ENCODE data around the gene COPE. TPM values are rescaled to one million over a fixed set of nuclear protein-coding genes. Genes with fewer than 3 reads are reported as not detected.

COPE gene
- polyA plus RNA-seq, 1 donor from 2014 or later, result 397 TPM

GRCh38 chr19:18912933-18913332 lies 6.3 kb downstream of the COPE start:
- Histone ChIP-seq H3K36me3 (ENCODE audit: insufficient read depth, low read length) (peaks cover 4% of the 10 kb centered on the region), H3K9me2 (ENCODE audit: insufficient read depth, low read length) (no peaks in the 10 kb centered on the region), H3K9ac (ENCODE audit: low read length) (no peak overlapping the region), H3K27ac (ENCODE audit: low read length) (no peak overlapping the region), H3K9me3 (ENCODE audit: low read length) (no peaks in the 10 kb centered on the region), H3K4me2 (ENCODE audit: low read length) (no peak overlapping the region), H3K27me3 (ENCODE audit: insufficient read depth, low read depth, low read length) (no peaks in the 10 kb centered on the region), H2AFZ (ENCODE audit: low read depth, low read length) (no peak overlapping the region), H3K4me3 (ENCODE audit: low read length) (no peak overlapping the region), H3F3A (ENCODE audit: insufficient read depth, low read length, poor library complexity, severe bottlenecking) (no peaks in the 10 kb centered on the region), H3K79me2 (replicated peaks; ENCODE audit: insufficient read depth, low read length) (peaks cover 10% of the 10 kb centered on the region), H4K20me1 (ENCODE audit: insufficient read depth) (no peaks in the 10 kb centered on the region)
- no peak for TF ChIP-seq MXI1 (conservative IDR thresholded peaks at IDR 0.05; ENCODE audit: poor library complexity, severe bottlenecking)
- TF ChIP-seq, protein P1, sequence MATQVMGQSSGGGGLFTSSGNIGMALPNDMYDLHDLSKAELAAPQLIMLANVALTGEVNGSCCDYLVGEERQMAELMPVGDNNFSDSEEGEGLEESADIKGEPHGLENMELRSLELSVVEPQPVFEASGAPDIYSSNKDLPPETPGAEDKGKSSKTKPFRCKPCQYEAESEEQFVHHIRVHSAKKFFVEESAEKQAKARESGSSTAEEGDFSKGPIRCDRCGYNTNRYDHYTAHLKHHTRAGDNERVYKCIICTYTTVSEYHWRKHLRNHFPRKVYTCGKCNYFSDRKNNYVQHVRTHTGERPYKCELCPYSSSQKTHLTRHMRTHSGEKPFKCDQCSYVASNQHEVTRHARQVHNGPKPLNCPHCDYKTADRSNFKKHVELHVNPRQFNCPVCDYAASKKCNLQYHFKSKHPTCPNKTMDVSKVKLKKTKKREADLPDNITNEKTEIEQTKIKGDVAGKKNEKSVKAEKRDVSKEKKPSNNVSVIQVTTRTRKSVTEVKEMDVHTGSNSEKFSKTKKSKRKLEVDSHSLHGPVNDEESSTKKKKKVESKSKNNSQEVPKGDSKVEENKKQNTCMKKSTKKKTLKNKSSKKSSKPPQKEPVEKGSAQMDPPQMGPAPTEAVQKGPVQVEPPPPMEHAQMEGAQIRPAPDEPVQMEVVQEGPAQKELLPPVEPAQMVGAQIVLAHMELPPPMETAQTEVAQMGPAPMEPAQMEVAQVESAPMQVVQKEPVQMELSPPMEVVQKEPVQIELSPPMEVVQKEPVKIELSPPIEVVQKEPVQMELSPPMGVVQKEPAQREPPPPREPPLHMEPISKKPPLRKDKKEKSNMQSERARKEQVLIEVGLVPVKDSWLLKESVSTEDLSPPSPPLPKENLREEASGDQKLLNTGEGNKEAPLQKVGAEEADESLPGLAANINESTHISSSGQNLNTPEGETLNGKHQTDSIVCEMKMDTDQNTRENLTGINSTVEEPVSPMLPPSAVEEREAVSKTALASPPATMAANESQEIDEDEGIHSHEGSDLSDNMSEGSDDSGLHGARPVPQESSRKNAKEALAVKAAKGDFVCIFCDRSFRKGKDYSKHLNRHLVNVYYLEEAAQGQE (IDR thresholded peaks at IDR 0.05; ENCODE audit: borderline replicate concordance), result no peak
- TF ChIP-seq POLR2AphosphoS5 (IDR thresholded peaks at IDR 0.05), result no peak

- no peaks in the 10 kb centered on the region for H4K20me1 ChIP-seq (ENCODE audit: insufficient read depth)
- H3K27me3 ChIP-seq (ENCODE audit: insufficient read depth, low read depth, low read length), result no peaks in the 10 kb centered on the region
- no peak overlapping the region for H3K9ac ChIP-seq (ENCODE audit: low read length)
- no peaks in the 10 kb centered on the region for H3F3A ChIP-seq (ENCODE audit: insufficient read depth, low read length, poor library complexity, severe bottlenecking)
- peaks cover 4% of the 10 kb centered on the region for H3K79me2 ChIP-seq (replicated peaks; ENCODE audit: insufficient read depth, low read length)
- no peaks in the 10 kb centered on the region for H3K9me2 ChIP-seq (ENCODE audit: insufficient read depth, low read length)
- H3K36me3 ChIP-seq (ENCODE audit: insufficient read depth, low read length), result peaks cover 4% of the 10 kb centered on the region
- no peaks in the 10 kb centered on the region for H3K9me3 ChIP-seq (ENCODE audit: low read length)
- TF ChIP-seq SMC3 (conservative IDR thresholded peaks at IDR 0.05; ENCODE audit: poor library complexity), result no peak
- TF ChIP-seq, protein P2, sequence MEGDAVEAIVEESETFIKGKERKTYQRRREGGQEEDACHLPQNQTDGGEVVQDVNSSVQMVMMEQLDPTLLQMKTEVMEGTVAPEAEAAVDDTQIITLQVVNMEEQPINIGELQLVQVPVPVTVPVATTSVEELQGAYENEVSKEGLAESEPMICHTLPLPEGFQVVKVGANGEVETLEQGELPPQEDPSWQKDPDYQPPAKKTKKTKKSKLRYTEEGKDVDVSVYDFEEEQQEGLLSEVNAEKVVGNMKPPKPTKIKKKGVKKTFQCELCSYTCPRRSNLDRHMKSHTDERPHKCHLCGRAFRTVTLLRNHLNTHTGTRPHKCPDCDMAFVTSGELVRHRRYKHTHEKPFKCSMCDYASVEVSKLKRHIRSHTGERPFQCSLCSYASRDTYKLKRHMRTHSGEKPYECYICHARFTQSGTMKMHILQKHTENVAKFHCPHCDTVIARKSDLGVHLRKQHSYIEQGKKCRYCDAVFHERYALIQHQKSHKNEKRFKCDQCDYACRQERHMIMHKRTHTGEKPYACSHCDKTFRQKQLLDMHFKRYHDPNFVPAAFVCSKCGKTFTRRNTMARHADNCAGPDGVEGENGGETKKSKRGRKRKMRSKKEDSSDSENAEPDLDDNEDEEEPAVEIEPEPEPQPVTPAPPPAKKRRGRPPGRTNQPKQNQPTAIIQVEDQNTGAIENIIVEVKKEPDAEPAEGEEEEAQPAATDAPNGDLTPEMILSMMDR (IDR thresholded peaks at IDR 0.05; ENCODE audit: poor library complexity, severe bottlenecking), result no peak
- TF ChIP-seq TAF1 (IDR thresholded peaks at IDR 0.05; ENCODE audit: low read depth), result no peak
- TF ChIP-seq RAD21 (conservative IDR thresholded peaks at IDR 0.05), result no peak
- no peak overlapping the region for H3K4me3 ChIP-seq (ENCODE audit: low read length)
- no peak overlapping the region for H3K4me2 ChIP-seq (ENCODE audit: low read length)
- H3K27ac ChIP-seq (ENCODE audit: low read length), result no peak overlapping the region
- no peak overlapping the region for H2AFZ ChIP-seq (ENCODE audit: low read depth, low read length)
Measured at GRCh38 chr19:18910801-18911436, 8.3 kb downstream of the COPE start.

DNA sequence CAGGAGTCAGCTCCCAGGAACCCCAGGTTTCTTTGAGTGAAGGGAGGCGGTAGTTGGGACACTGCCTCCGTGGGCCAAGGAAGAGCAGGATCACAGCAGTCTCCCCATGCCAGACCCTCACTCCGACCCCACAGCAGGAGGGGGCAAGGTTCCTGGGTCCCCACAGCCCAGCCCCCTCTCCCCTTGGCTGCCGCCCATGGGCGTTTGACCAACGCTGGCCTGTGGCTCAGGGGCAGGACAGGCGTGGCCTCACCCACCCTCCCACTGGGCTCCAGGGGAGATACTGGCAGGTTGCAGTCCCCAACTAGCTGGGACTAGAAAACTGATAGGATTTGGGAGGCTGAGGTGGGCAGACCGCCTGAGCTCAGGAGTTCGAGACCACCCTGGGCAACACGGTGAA lies 9.2 kb downstream of the COPE start:
- no peaks in the 10 kb centered on the region for H4K20me1 ChIP-seq (ENCODE audit: insufficient read depth)
- H3K36me3 ChIP-seq (ENCODE audit: insufficient read depth, low read length), result peaks cover 7% of the 10 kb centered on the region
- no peaks in the 10 kb centered on the region for H3F3A ChIP-seq (ENCODE audit: insufficient read depth, low read length, poor library complexity, severe bottlenecking)
- H3K27me3 ChIP-seq (ENCODE audit: insufficient read depth, low read depth, low read length), result no peaks in the 10 kb centered on the region
- no peak overlapping the region for H3K27ac ChIP-seq (ENCODE audit: low read length)
- no peak overlapping the region for H3K4me3 ChIP-seq (ENCODE audit: low read length)
- no peak overlapping the region for H3K4me2 ChIP-seq (ENCODE audit: low read length)
- no peaks in the 10 kb centered on the region for H3K9me3 ChIP-seq (ENCODE audit: low read length)
- TF ChIP-seq EZH2 (IDR thresholded peaks at IDR 0.05; ENCODE audit: borderline replicate concordance, insufficient read depth, low read length, poor library complexity, severe bottlenecking) (no peak), MXI1 (conservative IDR thresholded peaks at IDR 0.05; ENCODE audit: poor library complexity, severe bottlenecking) (no peak), EP300 (conservative IDR thresholded peaks at IDR 0.05; ENCODE audit: poor library complexity, severe bottlenecking) (no peak)
- TF ChIP-seq, protein P2 (IDR thresholded peaks at IDR 0.05; ENCODE audit: poor library complexity, severe bottlenecking), result no peak
- TF ChIP-seq, protein P1 (IDR thresholded peaks at IDR 0.05; ENCODE audit: borderline replicate concordance), result no peak
- H3K79me2 ChIP-seq (replicated peaks; ENCODE audit: insufficient read depth, low read length), result no peaks in the 10 kb centered on the region
- no peaks in the 10 kb centered on the region for H3K9me2 ChIP-seq (ENCODE audit: insufficient read depth, low read length)
- H2AFZ ChIP-seq (ENCODE audit: low read depth, low read length), result no peak overlapping the region
- no peak overlapping the region for H3K9ac ChIP-seq (ENCODE audit: low read length)
